IMR-90 (cell line): ENCODE measurements around the gene TCF12. TPM values are rescaled to one million over a fixed set of nuclear protein-coding genes. Genes with fewer than 3 reads are reported as not detected.
A peak's percentile ranks its signal among the peaks of the same experiment; 100 is the strongest.

Experiments
- ATAC-seq: fragments of 200-7000 bp; cut with Tn5 transposase; 2 replicates; pipeline ENCODE4 v1.9.1; 2020; ENCODE audit warnings: low read depth, mild to moderate bottlenecking, moderate library complexity
- BruUV-seq: library from RNA; stranded (reverse); fragments of 400-500 nt; replicated peaks from 2 replicates; lab custom pipeline; 2021; lab: Mats Ljungman, UMichigan
- CTCF ChIA-PET: fragments of 300-600 bp; formaldehyde crosslinking; extraction: SDS; loops from one replicate; lab custom pipeline; 2021; ENCODE audit warnings: antibody characterized with exemption; lab: Yijun Ruan, JAX
- POLR2A ChIA-PET: fragments of 300-600 bp; sonication (Branson Sonifier 250); formaldehyde crosslinking; loops from one replicate; lab custom pipeline; 2022; ENCODE audit warnings: antibody characterized with exemption; ENCODE audit not compliant: unreplicated experiment; lab: Charles Lee
- DNase-seq: peaks from one replicate; pipeline ENCODE4 v3.0.0; 2013
- H2AFZ ChIP-seq: replicated peaks from 2 replicates; pipeline ENCODE3; 2013; ENCODE audit warnings: low read length, mild to moderate bottlenecking; ENCODE audit not compliant: poor library complexity
- H2AK5ac ChIP-seq: 2 replicates; pipeline ENCODE4 v1.6.1; 2013; ENCODE audit warnings: low read depth, low read length, inconsistent platforms
- H2AK9ac ChIP-seq: replicated peaks from 2 replicates; pipeline ENCODE3; 2013; ENCODE audit warnings: mild to moderate bottlenecking, low read depth, low read length, moderate library complexity; ENCODE audit not compliant: poor library complexity
- H2BK120ac ChIP-seq: 2 replicates; pipeline ENCODE4 v1.6.1; 2013; ENCODE audit warnings: low read depth, low read length, inconsistent platforms
- H2BK15ac ChIP-seq: 3 replicates; pipeline ENCODE4 v1.6.1; 2013; ENCODE audit warnings: low read depth, low read length, inconsistent platforms
- H2BK20ac ChIP-seq: 2 replicates; pipeline ENCODE4 v1.6.1; 2013; ENCODE audit warnings: low read depth, mild to moderate bottlenecking, inconsistent platforms, low read length, moderate library complexity
- H2BK5ac ChIP-seq: 2 replicates; pipeline ENCODE4 v1.6.1; 2013; ENCODE audit warnings: mild to moderate bottlenecking, low read depth, low read length, inconsistent platforms; ENCODE audit not compliant: poor library complexity, severe bottlenecking
- H3K14ac ChIP-seq: replicated peaks from 2 replicates; pipeline ENCODE4 v1.6.1; 2013; ENCODE audit warnings: low read depth, low read length, inconsistent platforms
- H3K18ac ChIP-seq: 2 replicates; pipeline ENCODE4 v1.6.1; 2013; ENCODE audit warnings: low read depth, low read length, control low read depth
- H3K23ac ChIP-seq: 2 replicates; pipeline ENCODE4 v1.6.1; 2013; ENCODE audit warnings: low read depth, low read length, inconsistent platforms
- H3K27ac ChIP-seq: 2 replicates; pipeline ENCODE4 v1.5.1; 2013; ENCODE audit warnings: mild to moderate bottlenecking, control low read depth, low read length; ENCODE audit not compliant: insufficient read depth
- H3K27me3 ChIP-seq: 2 replicates; pipeline ENCODE4 v1.6.1; 2013; ENCODE audit warnings: low read length; ENCODE audit not compliant: control insufficient read depth, insufficient read depth
- H3K36me3 ChIP-seq: 2 replicates; pipeline ENCODE4 v1.6.1; 2013; ENCODE audit warnings: low read length, mixed read lengths; ENCODE audit not compliant: control insufficient read depth, insufficient read depth
- H3K4ac ChIP-seq: 2 replicates; pipeline ENCODE4 v1.6.1; 2013; ENCODE audit warnings: low read depth, low read length, inconsistent platforms
- H3K4me1 ChIP-seq: 2 replicates; pipeline ENCODE4 v1.6.1; 2013; ENCODE audit warnings: low read length, mixed read lengths; ENCODE audit not compliant: control insufficient read depth, insufficient read depth
- H3K4me2 ChIP-seq: 2 replicates; pipeline ENCODE4 v1.6.1; 2013; ENCODE audit warnings: low read depth, mild to moderate bottlenecking, control low read depth, low read length, moderate library complexity
- H3K4me3 ChIP-seq: 2 replicates; pipeline ENCODE4 v1.5.1; 2013; ENCODE audit warnings: low read depth, mild to moderate bottlenecking, control low read depth, low read length, moderate library complexity; ENCODE audit not compliant: insufficient read depth
- H3K56ac ChIP-seq: 2 replicates; pipeline ENCODE4 v1.6.1; 2013; ENCODE audit warnings: low read length, inconsistent platforms; ENCODE audit not compliant: insufficient read depth; ENCODE audit errors: extremely low read depth
- H3K79me1 ChIP-seq, 2 experiments: 2 replicates each; pipeline ENCODE4 v1.6.1; 2013; ENCODE audit warnings: low read length in 2 of 2, inconsistent platforms in 1 of 2, low read depth in 1 of 2
- H3K9ac ChIP-seq: 2 replicates; pipeline ENCODE4 v1.6.1; 2013; ENCODE audit warnings: low read depth, low read length, control low read depth
- H3K9me1 ChIP-seq: 2 replicates; pipeline ENCODE4 v1.6.1; 2013; ENCODE audit warnings: low read length, inconsistent platforms; ENCODE audit not compliant: insufficient read depth
- H3K9me3 ChIP-seq: 2 replicates; pipeline ENCODE4 v1.6.1; 2013; ENCODE audit warnings: low read length; ENCODE audit not compliant: control insufficient read depth, insufficient read depth
- H4K20me1 ChIP-seq: 2 replicates; pipeline ENCODE4 v1.6.1; 2013; ENCODE audit warnings: low read length, inconsistent platforms; ENCODE audit not compliant: insufficient read depth
- H4K5ac ChIP-seq: 2 replicates; pipeline ENCODE4 v1.6.1; 2013; ENCODE audit warnings: mild to moderate bottlenecking, low read depth, low read length, control low read depth
- H4K8ac ChIP-seq, 2 experiments: 2 replicates each; pipeline ENCODE4 v1.6.1; 2013; ENCODE audit warnings: low read depth in 2 of 2, low read length in 2 of 2, control low read depth in 1 of 2, inconsistent platforms in 1 of 2
- H4K91ac ChIP-seq: 2 replicates; pipeline ENCODE4 v1.6.1; 2013; ENCODE audit warnings: low read depth, low read length, inconsistent platforms; ENCODE audit not compliant: insufficient read depth
- BHLHE40 ChIP-seq: fragments of 150-350 bp; IDR thresholded peaks from 2 replicates; pipeline ENCODE4 v1.6.1; 2016; ENCODE audit warnings: mild to moderate bottlenecking, low read depth, low read length
- CEBPB ChIP-seq: IDR thresholded peaks from 2 replicates; pipeline ENCODE4 v1.6.1; 2012; ENCODE audit warnings: low read depth, low read length, improper control_type of control experiment
- CTCF ChIP-seq: conservative IDR thresholded peaks from 2 replicates; pipeline ENCODE4 v1.5.1; 2012; ENCODE audit warnings: mild to moderate bottlenecking, low read depth, low read length, improper control_type of control experiment
- ELK1 ChIP-seq: fragments of 150-350 bp; IDR thresholded peaks from 2 replicates; pipeline ENCODE4 v1.6.1; 2016; ENCODE audit warnings: low read depth, mild to moderate bottlenecking, low read length, moderate library complexity, borderline replicate concordance
- FOS ChIP-seq: fragments of 150-350 bp; IDR thresholded peaks from 2 replicates; pipeline ENCODE4 v1.6.1; 2016; ENCODE audit warnings: low read depth, low read length
- MAFK ChIP-seq: IDR thresholded peaks from 2 replicates; pipeline ENCODE4 v1.6.1; 2012; ENCODE audit warnings: low read depth, low read length, improper control_type of control experiment
- MAZ ChIP-seq: IDR thresholded peaks from 2 replicates; pipeline ENCODE4 v1.6.1; 2012; ENCODE audit warnings: low read depth, mild to moderate bottlenecking, low read length, improper control_type of control experiment, moderate library complexity, borderline replicate concordance
- MXI1 ChIP-seq: IDR thresholded peaks from 2 replicates; pipeline ENCODE4 v1.6.1; 2012; ENCODE audit warnings: low read depth, mild to moderate bottlenecking, low read length, moderate library complexity, borderline replicate concordance
- NFE2L2 ChIP-seq: fragments of 150-350 bp; IDR thresholded peaks from 2 replicates; pipeline ENCODE4 v1.6.1; 2016; ENCODE audit warnings: low read depth, mild to moderate bottlenecking, low read length
- POLR2A ChIP-seq: IDR thresholded peaks from 2 replicates; pipeline ENCODE4 v1.6.1; 2012; ENCODE audit warnings: mild to moderate bottlenecking, low read depth, low read length
- RAD21 ChIP-seq: IDR thresholded peaks from 2 replicates; pipeline ENCODE4 v1.6.1; 2012; ENCODE audit warnings: low read length, improper control_type of control experiment
- RCOR1 ChIP-seq: IDR thresholded peaks from 2 replicates; pipeline ENCODE4 v1.6.1; 2012; ENCODE audit warnings: mild to moderate bottlenecking, low read length, improper control_type of control experiment; ENCODE audit not compliant: insufficient replicate concordance
- RFX5 ChIP-seq: IDR thresholded peaks from 2 replicates; pipeline ENCODE4 v1.8.0; 2012; ENCODE audit warnings: low read depth, mild to moderate bottlenecking, low read length, moderate library complexity
- SMC3 ChIP-seq: fragments of 150-350 bp; IDR thresholded peaks from 2 replicates; pipeline ENCODE4 v1.6.1; 2016; ENCODE audit warnings: low read depth, mild to moderate bottlenecking, antibody characterized with exemption, low read length, moderate library complexity
- USF2 ChIP-seq: fragments of 150-350 bp; IDR thresholded peaks from 2 replicates; pipeline ENCODE4 v1.6.1; 2017; ENCODE audit warnings: mild to moderate bottlenecking, antibody characterized with exemption, low read length, low read depth
- WGBS, 2 experiments: methylation state at CpG; one replicate each; pipeline versions ENCODE4 v1.1.5 to v1.1.7; 2013; ENCODE audit warnings: missing lambda C conversion rate in 2 of 2; ENCODE audit not compliant: insufficient read length in 1 of 2; ENCODE audit errors: extremely low coverage in 2 of 2; 5-methylcytosine and 5-hydroxymethylcytosine counted together
- dilution Hi-C: fragments of 300-500 bp; cut with HindIII; formaldehyde crosslinking; loops from one replicate; pipeline ENCODE4 v1.14.3; 2018; ENCODE audit warnings: low sequenced_read_pairs; ENCODE audit not compliant: unreplicated experiment
- in situ Hi-C: fragments of 300-500 bp; cut with MboI; formaldehyde crosslinking; loops from 3 replicates; pipeline ENCODE4 v1.14.3; 2019; ENCODE audit warnings: low sequenced_read_pairs, inconsistent platforms, mixed read lengths
- intact Hi-C: fragments of 100-400 bp; cut with micrococcal nuclease; formaldehyde crosslinking; loops from 2 replicates; pipeline ENCODE4 v1.10.0; 2022
- polyA plus RNA-seq, 3 experiments: library from polyadenylated mRNA; depleted of rRNA; stranded (reverse); fragments of >200 nt; gene quantifications; 2 replicates each; pipeline ENCODE4 v1.2.3, GENCODE V29; 2012; ENCODE audit warnings: low replicate concordance in 1 of 3
- total RNA-seq: library from RNA; depleted of rRNA; stranded (reverse); fragments of >200 nt; gene quantifications from 2 replicates; pipeline ENCODE4 v1.2.3, GENCODE V29; 2012

Gene TCF12
- total and polyA plus RNA-seq, 2 of the 4 experiments (the other 2 are of a cell fraction) = 79.4 to 160 TPM

- no peak overlapping the region; the same call in 2 of the 3 replicates for H2BK15ac ChIP-seq
- H2AFZ ChIP-seq = no peak overlapping the region
- H4K8ac ChIP-seq = peak overlapping the region in 1 of 2 experiments; percentile 48; a peak in 2 of 4 replicates
- ATAC-seq (peak; percentile 48), DNase-seq (peak; percentile 67)
- CTCF ChIA-PET = interaction anchor here (0.7 to 1.4 kb wide), 11 partner anchors 10 to 723 kb away, joined by 3 to 19 read pairs (median 4); no protein-coding TSS in a partner anchor
- H3K36me3 ChIP-seq = no peaks in the 10 kb centered on the region
- peak overlapping the region; percentile 77; the same call in 1 of the 2 replicates for H3K18ac ChIP-seq
- H3K23ac ChIP-seq = peak overlapping the region; percentile 26; the same call in 1 of the 2 replicates
- WGBS, 2 experiments = no CpG with 5 or more reads among the region's 4 CpGs
- peak; percentile 63 for TF ChIP-seq SMC3
- TF ChIP-seq USF2 = no peak
- no peak for TF ChIP-seq MAFK
- TF ChIP-seq RFX5 = no peak
- peak; percentile 71 for TF ChIP-seq CEBPB
- TF ChIP-seq CTCF = peak; percentile 71
- no peak for TF ChIP-seq ELK1
- TF ChIP-seq POLR2A = no peak
- no peak for TF ChIP-seq FOS
- no peak for TF ChIP-seq NFE2L2
- TF ChIP-seq BHLHE40 = no peak
- TF ChIP-seq RAD21 = peak; percentile 83
- TF ChIP-seq RCOR1 = no peak
- no peak for TF ChIP-seq MXI1
- no peak for TF ChIP-seq MAZ
- H3K79me1 ChIP-seq = peaks cover 3 to 28% of the 10 kb centered on the region in 2 experiments
- H3K14ac ChIP-seq = 0 out of 2 replicates have a peak overlapping the region, but pooled peaks have one; percentile 24
- H3K27me3 ChIP-seq = no peaks in the 10 kb centered on the region
- no peaks in the 10 kb centered on the region for H3K9me3 ChIP-seq
- peak overlapping the region; percentile 36 for H3K4ac ChIP-seq
- 0 out of 2 replicates have a peak overlapping the region, but pooled peaks have one; percentile 1 for H3K56ac ChIP-seq
- H4K91ac ChIP-seq = peak overlapping the region; percentile 27; the same call in 1 of the 2 replicates
- no peaks in the 10 kb centered on the region for H3K9me1 ChIP-seq
- peak overlapping the region; percentile 23; the same call in 1 of the 2 replicates for H3K27ac ChIP-seq
- no peak overlapping the region for H2AK9ac ChIP-seq
- no peak overlapping the region for H3K4me3 ChIP-seq
- H2BK120ac ChIP-seq = peak overlapping the region; percentile 45
- intact Hi-C loops (loop anchor here (1.0 to 5.0 kb wide), 5 partner anchors 68 to 723 kb away; no protein-coding TSS in a partner anchor), in situ Hi-C loops (loop anchor here (5.0 to 10.0 kb wide), 2 partner anchors 67 to 719 kb away; no protein-coding TSS in a partner anchor), dilution Hi-C loops (no loop called here)
- H3K9ac ChIP-seq = no peak overlapping the region; the same call in 1 of the 2 replicates
- 0 out of 2 replicates have a peak overlapping the region, but pooled peaks have one; percentile 36 for H2BK20ac ChIP-seq
- peaks cover 13% of the 10 kb centered on the region for H3K4me1 ChIP-seq
- peak overlapping the region; percentile 79 for H3K4me2 ChIP-seq
- H4K20me1 ChIP-seq = no peaks in the 10 kb centered on the region
- no TSS peak for BruUV-seq
- peak overlapping the region; percentile 79; the same call in 1 of the 2 replicates for H4K5ac ChIP-seq
- POLR2A ChIA-PET = no interaction called here
- H2BK5ac ChIP-seq = peak overlapping the region; percentile 14
- no peak overlapping the region for H2AK5ac ChIP-seq
Observed at GRCh38 chr15:57213862-57214261, 295.4 kb downstream of the TCF12 start.
